NCI-H446 treated with DMSO at 0.1 percent for 48 hours (cell line): ENCODE data around the gene CYP24A1.

Experiments used
- DNase-seq: peaks from one replicate; lab custom pipeline; 2025; lab: John Stamatoyannopoulos, UW

Gene CYP24A1

DNA sequence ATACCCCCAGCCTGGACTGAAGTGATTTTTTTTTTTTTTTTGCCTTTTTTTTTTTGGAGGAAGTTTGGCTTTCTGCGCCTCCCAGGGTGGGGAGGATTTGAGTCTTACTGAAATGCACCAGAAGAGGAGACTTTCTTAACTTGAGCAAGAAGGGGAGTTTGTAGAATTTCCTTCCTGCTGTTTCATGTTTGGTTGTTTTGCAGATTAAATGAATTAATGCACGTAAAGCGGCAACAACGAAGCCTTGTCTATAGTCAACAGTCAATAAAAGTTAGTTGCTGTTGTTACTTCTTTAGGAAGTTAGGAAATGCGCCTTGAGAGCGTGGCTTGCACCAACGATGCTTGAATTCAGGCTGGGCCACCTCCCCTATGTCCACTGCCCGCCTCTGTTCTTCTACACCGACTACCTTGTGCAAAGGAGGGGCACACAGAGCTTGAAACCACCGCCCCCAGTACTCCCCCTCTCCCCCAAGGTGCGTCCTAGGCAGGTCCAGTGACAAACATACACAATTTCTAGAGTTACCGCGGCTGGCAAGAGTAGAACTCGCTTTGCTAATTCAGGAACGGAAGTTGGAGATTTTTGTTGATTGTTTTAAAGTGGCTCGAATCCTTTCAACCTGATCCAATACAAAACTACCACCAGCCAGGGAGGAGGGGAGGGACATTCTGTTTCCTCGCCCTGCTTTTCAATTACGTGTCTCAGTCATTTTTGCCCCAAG is 830 bp upstream of the CYP24A1 start:
- no peak for DNase-seq

DNA sequence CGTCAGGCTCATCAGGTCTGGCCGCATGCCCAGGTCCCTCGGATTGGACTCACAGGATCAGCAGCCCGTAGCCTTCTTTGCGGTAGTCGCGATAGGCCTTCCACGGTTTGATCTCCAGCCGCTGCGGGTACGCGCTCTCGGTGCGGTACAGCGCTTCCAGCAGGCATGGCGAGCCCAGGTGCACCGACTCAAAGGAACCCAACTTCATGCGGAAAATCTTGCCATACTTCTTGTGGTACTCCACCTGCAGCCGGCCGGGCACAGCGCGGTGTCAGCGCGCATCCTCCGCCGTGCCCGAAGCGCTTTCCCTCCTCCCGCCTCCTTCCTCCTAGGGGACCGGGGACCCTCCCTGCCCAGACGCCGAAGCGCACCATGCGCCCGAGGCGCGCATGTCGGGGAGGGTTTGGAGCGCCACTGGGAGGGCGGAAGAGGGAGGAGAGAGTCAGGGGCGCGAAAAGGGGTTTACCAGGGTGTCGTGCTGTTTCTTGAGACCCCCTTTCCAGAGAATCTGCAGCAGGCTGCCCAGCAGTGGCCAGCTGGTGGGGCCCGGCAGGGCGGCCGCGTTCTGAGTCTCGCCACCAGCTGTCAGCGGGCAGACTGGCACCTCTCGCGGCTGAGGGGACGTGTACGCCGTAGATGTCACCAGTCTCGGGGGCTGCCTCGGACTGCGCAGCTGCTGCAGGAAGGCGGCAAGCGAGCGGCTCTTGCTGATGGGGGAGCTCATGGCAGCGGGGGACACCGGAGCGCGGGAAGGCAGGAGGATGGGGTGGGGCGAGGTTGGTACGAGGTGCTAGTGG is 732 bp downstream of the CYP24A1 start:
- DNase-seq = no peak

DNA sequence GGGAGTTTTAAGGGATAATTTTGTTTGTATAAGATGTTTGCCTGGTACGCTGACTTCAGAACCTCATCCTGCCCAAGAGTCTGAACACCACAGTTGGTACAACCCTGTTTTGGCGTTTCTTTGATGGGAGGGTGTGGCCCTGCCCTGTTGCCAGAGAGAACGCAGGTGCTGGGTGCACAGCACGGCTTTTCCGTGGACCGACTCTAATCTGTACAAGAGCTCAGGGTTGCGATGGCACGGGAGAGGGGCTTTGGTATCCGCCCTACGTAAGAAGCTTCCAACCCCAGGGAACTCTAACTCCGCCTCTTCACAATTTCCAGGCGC is 1.3 kb downstream of the CYP24A1 start:
- no peak for DNase-seq

DNA sequence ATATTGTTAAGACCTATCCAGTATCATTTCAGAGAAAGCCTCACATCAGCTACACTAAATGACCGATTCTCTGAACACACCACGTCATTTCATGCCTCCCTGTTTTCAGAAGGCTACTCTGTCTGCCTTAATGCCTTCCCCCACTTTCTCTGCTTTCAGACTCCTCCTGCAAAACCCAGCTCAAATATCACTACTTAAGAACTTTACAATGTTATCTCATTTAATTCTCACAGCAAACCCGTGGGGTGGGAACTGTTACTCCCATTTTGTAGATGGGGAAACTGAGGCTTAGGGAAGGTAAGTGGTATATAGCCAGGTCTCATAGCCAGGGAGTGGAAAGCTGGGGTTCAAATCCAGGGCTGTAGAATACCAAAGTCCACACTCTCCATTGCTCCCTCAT is 2.8 kb downstream of the CYP24A1 start:
- no peak for DNase-seq

DNA sequence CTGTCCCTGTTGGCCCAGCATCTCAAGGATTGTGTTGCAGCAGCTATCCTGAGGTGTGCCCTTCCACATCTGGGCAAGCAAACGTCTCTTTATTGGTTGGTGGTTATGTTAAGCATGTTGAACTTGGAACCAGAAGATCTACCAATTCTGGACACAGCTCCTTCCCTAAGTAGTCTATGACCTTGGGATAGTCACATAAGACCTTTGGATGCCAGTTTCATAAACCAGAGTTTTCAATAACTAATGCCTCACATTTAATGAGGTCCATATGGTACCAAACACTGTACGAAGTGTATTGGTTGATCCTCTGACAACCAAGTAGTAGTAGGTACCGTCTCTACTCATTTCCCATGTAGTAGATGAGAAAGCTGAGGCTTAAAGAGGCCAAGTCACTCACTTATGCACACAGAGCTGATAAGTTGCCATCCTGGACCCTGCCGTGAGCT is 3.7 kb downstream of the CYP24A1 start:
- no peak for DNase-seq

DNA sequence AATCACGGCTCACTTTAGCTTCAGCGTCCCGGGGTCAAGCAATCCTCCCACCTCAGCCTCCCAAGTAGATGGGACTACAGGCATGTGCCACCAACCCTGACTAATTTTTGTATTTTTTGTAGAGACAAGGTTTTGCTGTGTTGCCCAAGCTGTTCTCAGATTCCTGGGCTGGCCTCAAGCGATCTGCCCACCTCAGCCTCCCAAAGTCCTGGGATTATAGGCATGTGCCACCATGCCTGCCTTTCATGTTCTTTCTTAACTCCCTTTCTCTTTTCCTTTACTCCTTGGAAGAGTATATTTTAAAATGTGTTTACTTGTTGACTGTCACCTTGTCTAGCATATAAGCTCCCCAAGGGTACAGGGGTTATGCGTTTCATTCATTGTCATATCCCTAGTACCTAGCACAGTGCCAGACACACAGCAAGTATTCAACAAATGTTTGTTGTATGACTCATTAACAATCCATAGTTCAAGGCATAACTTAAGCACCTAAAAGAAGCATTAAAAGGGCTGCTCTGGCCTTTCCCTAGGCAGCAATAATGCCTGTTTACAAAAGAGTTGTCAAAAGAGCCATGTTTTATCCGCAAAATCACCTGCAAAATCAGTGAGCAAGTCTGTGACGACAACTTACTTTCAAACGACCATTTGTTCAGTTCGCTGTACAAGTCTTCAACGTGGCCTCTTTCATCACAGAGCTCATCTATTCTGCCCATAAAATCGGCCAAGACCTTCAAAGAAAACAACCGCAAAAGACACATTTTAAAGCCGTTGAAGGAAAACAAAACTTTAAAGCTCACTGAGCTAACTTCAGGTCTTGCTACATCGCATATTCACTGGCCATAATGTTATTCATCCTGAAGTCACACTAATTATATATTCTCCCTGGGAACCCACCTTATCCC is 4.6 kb downstream of the CYP24A1 start:
- no peak for DNase-seq

DNA sequence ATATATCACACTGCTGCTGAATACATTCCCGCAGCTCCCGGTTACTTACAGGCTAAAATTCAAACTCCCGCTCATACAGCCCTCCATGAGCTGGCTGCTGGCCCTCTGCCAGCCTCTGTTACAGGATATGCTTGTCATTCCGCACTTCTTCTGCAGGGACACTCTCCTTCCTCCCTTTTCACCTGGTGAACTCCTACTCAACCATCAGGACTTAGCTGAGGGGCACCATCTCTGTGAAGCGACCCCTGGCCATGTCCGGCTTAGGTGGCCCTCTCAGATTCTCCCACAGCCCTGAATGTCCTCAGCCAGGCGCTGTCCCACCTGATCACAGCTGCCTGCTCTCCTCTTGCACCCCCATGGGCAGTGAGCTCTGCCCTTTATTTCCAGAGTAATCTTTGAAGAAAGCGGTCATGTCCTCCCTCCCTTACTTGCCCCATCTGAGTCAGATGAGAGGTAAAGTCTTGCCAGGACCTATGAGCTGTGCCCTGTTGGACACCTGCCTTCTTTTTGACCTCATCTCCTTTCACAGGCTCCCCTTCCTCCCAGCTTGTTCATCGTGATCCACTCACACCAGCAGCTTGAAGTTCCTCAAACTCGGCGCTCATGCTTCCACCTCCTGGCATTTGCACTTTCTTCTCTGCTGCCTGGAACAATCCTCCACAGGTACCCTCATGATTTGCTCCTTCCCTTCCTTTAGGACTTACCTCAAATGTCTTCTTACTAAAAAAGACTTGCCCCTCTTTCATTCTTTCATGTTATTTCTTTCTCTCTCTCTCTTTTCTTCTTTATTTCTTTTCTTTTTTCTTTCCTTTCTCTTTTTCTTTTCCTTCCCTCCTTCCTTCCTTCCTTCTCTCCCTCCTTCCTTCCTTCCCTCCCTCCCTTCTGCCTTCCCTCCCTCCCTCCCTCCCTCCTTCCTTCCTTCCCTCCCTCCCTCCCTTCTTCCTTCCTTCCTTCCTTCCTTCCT is 5.6 kb downstream of the CYP24A1 start:
- DNase-seq = no peak

DNA sequence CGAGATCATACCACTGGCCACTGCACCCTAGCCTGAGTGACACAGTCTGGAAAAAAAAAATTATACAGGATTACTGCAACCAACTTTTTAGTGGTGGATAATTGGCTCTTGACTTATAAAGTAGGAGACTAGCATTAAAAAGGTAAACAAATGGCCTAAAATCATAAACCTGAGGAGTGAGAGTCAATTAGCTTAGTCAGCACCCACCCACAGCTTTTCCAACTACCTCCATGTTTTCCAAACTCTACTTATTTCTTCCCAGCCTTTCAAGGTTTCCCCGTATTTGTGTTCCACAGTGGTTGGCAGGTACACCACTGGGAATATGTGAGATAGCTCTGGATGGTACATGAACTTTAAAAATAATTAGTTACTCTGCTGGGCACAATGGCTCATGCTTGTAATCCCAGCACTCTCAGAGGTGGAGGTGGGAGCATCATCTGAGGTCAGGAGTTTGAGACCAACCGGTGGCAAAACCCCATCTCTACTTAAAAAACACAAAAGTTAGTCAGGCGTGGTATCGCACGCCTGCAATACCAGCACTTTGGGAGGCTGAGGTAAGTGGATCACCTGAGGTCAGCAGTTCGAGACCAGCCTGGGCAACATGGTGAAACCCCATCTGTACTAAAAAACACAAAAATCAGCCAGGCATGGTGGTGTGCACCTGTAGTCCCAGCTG is 6.7 kb downstream of the CYP24A1 start:
- DNase-seq = no peak

DNA sequence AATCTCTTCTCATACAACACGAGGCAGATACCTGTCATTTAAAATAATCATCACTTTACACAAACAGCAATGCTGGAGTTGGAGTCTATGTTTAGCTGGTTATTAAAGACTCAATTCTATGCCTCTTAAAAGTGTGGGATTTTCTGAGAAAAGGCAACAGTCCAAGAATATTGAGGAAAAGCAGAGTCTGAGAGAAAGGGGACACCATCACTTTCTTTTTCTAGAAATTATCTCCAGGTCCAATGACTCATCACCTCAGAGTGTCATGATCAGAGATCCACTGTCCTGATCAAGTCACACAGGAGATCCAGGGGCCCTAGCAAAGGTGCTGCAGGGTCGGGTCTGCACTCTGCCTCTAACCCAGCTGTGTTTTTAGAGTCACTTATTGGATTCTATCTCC is 8.0 kb downstream of the CYP24A1 start:
- no peak for DNase-seq

DNA sequence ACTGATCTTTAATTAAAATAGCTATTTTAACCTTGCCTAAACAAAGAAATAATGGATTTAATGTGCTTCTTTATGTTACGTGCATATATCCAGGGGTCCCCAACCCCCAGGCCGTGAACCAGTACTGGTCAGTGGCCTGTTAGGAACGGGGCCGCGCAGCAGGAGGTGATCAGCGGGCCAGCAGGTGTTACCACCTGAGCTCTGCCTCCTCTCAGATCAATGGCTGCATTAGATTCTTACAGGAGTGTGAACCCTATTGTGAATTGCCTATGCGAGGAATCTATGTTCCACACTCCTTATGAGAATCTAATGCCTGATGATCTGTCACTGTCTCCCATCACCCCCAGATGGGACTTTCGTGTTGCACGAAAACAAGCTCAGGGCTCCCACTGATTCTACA is 8.8 kb downstream of the CYP24A1 start:
- no peak for DNase-seq

DNA sequence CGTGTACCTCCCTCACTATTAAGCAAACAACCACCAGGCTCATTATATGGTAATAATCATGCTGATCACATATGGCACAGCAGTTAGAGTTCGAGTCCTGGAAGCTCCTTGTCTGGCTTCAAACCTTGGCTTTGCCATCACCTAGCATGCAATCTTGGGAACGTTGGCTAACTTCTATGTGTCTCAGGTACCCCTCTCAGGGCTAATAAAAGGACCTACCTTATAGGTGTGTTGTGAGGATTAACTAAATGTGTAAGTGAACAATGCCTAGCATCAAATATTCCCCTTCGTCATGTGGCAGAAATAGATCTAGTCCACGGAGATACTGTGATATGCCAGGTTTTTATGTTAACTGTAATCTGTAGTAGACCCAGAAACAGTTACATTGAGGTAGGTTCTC is 10.4 kb downstream of the CYP24A1 start:
- no peak for DNase-seq

DNA sequence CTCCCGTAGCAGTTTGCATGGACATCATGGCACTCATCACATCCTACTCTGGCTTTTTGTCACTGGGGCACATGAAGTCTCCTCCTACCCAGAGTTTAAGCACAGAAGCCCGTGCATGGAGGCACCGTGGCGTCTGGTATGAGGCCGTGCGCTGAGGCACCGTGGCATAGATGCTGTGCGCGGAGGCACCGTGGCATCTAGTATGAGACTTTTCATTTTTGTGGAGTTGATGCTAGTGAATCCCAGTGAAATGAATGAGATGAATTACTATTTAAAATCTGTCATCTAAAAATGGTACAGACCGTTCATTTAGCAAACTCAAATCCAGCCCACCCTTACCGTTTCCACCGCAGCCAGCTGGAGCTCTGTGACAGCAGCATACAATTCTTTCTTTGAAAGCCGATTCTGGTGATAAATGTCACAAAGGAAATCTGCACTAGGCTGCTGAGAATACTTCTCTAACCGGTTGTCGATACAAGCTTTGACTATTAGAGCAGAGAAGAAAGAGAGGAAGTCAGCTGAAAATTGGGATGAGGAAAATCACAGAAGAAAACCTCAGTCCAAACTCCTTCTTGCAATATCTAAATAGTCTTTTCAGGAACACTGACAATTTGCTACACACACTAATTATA is 11.3 kb downstream of the CYP24A1 start:
- DNase-seq = no peak

DNA sequence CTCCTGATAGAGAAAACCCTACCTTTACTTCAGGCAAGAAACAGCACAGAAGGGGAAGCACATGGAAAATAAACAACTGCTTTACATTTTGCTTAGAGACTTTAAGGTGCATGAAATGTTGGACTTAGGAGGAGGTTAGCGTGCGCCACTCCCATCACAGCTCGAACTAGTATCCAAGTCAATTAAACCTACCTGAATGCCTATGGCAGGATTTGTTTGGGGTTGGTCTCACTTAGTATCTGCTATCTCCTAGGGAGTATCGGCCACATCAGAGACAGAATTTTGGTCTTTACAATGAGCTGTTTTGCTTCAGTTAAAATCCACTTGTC is 12.0 kb downstream of the CYP24A1 start:
- no peak for DNase-seq

DNA sequence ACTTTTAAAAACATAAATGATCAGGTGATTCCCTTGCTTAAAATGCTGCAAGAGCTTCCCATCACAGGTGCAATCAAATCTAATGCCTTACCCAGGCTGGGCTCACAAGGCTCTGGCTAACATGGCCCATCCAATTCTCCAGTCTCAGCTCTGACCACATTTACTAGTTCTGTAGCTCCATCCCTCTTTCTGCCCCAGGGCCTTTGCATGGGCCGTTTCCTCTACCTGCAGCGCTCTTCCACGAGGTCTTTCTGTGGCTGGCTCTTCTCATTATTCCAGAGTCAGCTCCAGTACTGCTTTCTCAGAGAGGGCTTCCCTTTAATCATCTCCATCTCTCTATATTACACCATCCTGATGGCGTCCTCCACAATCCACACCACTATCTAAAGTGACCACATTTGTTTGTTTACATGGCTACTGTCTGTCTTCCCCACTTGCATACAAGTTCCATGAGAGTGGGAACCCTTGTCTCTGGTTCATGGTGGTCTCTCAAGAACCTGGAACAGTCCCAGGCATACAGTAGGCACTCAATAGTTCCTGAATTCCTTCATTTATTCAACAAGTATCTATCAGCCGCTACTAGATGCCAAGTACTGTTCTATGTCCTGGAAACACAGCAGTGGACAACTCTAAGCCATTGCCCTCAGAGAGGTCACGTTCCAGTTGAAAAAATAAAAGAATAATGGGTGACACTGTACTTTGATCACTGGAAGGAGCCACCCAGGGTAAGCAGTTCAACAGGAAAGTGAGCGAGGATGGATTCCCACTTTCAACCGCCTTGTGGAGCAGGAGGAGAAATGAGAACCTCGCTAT is 12.6 kb downstream of the CYP24A1 start:
- no peak for DNase-seq

DNA sequence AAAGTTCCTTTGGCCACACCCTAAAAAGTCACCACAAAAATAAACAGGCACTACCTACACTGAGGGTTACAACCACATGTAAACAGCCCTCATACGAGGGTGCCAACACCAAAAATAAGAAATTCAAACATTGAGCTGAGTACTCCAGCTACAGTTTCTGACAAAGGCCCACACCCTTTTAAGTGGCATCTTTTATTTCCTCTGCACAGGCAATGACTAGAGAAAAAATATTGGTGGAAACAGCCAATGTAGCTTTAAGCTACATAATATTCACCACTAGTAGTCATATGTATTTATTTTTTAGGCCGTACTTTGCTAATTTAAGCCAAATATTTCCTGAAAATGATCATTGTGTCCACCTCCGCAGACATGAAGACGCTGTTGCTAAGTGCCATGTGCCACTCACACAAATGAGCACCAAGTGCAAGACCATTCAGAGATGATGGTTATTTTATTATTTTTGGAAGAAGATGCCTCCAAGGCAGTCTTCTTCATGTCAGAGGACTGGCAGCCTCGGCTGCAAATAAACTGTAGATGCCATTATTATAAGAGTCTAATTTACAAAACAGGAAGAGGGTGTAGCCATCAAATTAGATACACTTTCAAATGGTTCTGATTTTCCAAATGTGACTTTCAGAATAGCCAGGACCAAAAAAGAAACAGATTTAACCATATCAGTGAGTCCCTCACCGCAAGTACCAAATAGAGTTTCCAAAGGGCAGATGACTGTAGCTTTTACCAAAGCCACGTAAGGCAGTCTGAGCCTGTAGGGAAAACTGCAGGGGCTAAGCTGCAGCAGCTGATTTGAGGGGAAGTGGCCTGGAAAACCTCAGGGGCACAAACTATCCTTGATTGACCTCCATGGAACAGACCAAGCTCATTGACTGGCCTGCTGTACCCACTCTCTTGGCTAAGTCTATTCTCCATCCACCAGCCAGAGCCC is 13.4 kb downstream of the CYP24A1 start:
- DNase-seq = no peak

DNA sequence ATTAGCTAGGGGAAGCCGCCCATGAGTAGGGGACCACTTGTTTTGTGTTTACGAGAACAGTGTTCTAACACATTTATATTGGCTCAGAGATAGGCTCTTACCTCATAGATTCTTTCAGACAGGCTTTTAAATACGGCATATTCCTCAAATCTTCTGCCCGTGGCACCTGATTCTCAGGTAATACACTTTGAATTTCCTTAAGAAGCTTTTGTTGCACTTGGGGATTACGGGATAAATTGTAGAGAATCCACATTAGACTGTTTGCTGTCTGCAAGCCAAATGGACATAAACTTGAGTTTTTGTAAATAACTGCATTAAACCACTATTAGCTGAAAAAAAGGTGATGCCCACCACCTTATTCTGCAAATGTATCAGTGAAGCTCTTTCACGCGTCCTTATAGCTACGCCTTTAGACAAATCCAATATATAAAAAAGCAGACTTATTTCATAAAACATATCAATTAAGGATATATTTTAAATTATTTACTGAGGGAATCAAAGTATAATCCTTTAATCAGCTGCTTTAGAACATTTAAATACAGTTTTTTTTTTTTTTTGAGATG is 14.8 kb downstream of the CYP24A1 start:
- no peak for DNase-seq

DNA sequence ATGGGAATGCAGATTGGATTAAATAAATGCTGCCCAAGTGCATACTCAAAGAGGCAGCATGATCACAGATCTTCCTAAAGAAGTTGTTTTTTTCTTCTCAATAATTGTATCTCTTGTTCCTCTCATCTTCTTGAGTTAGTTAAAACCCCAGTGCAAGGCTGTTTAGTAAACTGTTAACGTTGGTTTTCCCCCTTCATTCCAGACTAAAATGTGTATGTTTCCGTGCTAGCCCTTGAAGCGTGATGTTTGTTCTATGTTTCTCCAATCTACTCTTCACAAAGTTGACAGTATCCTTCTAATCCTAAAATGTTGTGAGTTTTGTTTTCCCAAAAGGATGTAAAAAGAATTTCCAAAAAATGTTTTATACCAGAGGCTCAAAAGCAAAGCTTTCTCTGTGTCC is 15.6 kb downstream of the CYP24A1 start:
- no peak for DNase-seq
